Stomach (tissue), 4 donors: ENCODE data around the gene SPOCK3.

Experiments
- POLR2A ChIP-seq, 4 donors: fragments of 450-650 bp; IDR thresholded peaks; one replicate each; pipeline ENCODE4 v1.6.1; 2016; ENCODE audit warnings: antibody characterized with exemption in 4 of 4, control low read depth in 2 of 4, mild to moderate bottlenecking in 1 of 4, moderate library complexity in 1 of 4
- POLR2AphosphoS5 ChIP-seq, 3 donors: sonication (generic); formaldehyde crosslinking; IDR thresholded peaks; one replicate each; pipeline ENCODE4 v1.6.1; 2016; ENCODE audit warnings: antibody characterized with exemption in 3 of 3
- TF ChIP-seq, protein P1 (sequence below), 7 experiments: fragments of 450-650 bp in 4 of 7; fragments of 200-600 bp in 3 of 7; sonication (generic) in 3 of 7; IDR thresholded peaks; one replicate each; pipeline ENCODE4 v1.5.1; 2016 to 2019; ENCODE audit warnings: antibody characterized with exemption in 7 of 7, control low read depth in 2 of 7, mild to moderate bottlenecking in 1 of 7

DNA sequence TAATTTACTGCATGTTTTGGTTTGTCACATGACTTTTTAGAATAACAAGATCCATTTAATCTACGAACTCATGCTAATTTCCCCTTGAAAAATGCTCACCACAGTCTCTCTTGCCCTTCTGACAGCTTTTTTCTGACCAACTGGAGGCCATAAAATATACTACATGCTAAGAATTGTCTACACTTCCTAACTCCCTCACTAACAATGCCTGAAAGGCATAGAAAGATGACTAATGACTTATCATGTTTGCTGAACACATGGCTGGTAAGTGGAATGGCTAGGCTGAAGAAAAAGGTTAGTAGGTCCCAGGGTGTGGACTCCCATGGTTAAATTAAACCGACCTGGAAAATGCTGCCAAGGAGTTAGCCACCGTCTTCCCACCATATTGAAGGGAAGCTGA lies 309.9 kb downstream of the SPOCK3 start:
- TF ChIP-seq, protein P1, sequence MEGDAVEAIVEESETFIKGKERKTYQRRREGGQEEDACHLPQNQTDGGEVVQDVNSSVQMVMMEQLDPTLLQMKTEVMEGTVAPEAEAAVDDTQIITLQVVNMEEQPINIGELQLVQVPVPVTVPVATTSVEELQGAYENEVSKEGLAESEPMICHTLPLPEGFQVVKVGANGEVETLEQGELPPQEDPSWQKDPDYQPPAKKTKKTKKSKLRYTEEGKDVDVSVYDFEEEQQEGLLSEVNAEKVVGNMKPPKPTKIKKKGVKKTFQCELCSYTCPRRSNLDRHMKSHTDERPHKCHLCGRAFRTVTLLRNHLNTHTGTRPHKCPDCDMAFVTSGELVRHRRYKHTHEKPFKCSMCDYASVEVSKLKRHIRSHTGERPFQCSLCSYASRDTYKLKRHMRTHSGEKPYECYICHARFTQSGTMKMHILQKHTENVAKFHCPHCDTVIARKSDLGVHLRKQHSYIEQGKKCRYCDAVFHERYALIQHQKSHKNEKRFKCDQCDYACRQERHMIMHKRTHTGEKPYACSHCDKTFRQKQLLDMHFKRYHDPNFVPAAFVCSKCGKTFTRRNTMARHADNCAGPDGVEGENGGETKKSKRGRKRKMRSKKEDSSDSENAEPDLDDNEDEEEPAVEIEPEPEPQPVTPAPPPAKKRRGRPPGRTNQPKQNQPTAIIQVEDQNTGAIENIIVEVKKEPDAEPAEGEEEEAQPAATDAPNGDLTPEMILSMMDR (IDR thresholded peaks at IDR 0.05) = no peak
- TF ChIP-seq POLR2AphosphoS5 (IDR thresholded peaks at IDR 0.05) (no peak), POLR2A (IDR thresholded peaks at IDR 0.05) (no peak)
